GM23338 (cell line): ENCODE results near the gene AP3S1. TPM values are rescaled to one million over a fixed set of nuclear protein-coding genes. Genes with fewer than 3 reads are reported as not detected.

Experiments
- ATAC-seq: fragments of 200-7000 bp; cut with Tn5 transposase; 3 replicates; pipeline ENCODE4 v1.9.1; 2020
- DNase-seq: peaks from one replicate; pipeline ENCODE4 v3.0.0-alpha.2; 2015; ENCODE audit warnings: low spot score
- H2AFZ ChIP-seq: fragments of 200-600 bp; sonication (generic); 2 replicates; pipeline ENCODE4 v1.8.0; 2016; ENCODE audit warnings: antibody characterized with exemption, mild to moderate bottlenecking, moderate library complexity
- H3F3A ChIP-seq: fragments of 200-600 bp; sonication (generic); replicated peaks from 2 replicates; pipeline ENCODE4 v1.8.0; 2017; ENCODE audit warnings: antibody characterized with exemption, mixed run types, low read depth
- H3K27ac ChIP-seq: fragments of 200-600 bp; sonication (generic); 2 replicates; pipeline ENCODE4 v1.6.1; 2016; ENCODE audit warnings: low read depth
- H3K27me3 ChIP-seq: fragments of 200-600 bp; sonication (generic); 2 replicates; pipeline ENCODE4 v1.8.0; 2016; ENCODE audit warnings: mild to moderate bottlenecking, mixed run types, moderate library complexity; ENCODE audit not compliant: insufficient read depth
- H3K36me3 ChIP-seq: fragments of 200-600 bp; sonication (generic); 2 replicates; pipeline ENCODE4 v1.8.0; 2016; ENCODE audit warnings: mild to moderate bottlenecking; ENCODE audit not compliant: insufficient read depth
- H3K4me1 ChIP-seq: fragments of 200-600 bp; sonication (generic); 2 replicates; pipeline ENCODE4 v1.8.0; 2016; ENCODE audit warnings: mild to moderate bottlenecking, moderate library complexity; ENCODE audit not compliant: insufficient read depth
- H3K4me2 ChIP-seq: fragments of 200-600 bp; sonication (generic); 2 replicates; pipeline ENCODE4 v1.7.1; 2017; ENCODE audit warnings: mixed run types
- H3K4me3 ChIP-seq: fragments of 200-600 bp; sonication (generic); 2 replicates; pipeline ENCODE4 v1.6.1; 2016; ENCODE audit warnings: mixed run types
- H3K79me2 ChIP-seq: fragments of 200-600 bp; sonication (generic); replicated peaks from 2 replicates; pipeline ENCODE4 v1.8.0; 2017; ENCODE audit warnings: mild to moderate bottlenecking; ENCODE audit not compliant: insufficient read depth
- H3K9me2 ChIP-seq: fragments of 200-600 bp; sonication (generic); 2 replicates; pipeline ENCODE4 v1.8.0; 2017; ENCODE audit not compliant: insufficient read depth
- H4K20me1 ChIP-seq: fragments of 200-600 bp; sonication (generic); replicated peaks from 2 replicates; pipeline ENCODE4 v1.8.0; 2017; ENCODE audit warnings: mild to moderate bottlenecking; ENCODE audit not compliant: insufficient read depth
- H3K27ac Mint-ChIP-seq: 2 replicates; pipeline ENCODE4 v1.8.0; 2020; ENCODE audit warnings: inconsistent platforms, mild to moderate bottlenecking, moderate library complexity, mixed read lengths
- H3K27me3 Mint-ChIP-seq: 3 replicates; pipeline ENCODE4 v1.8.0; 2022; ENCODE audit warnings: low read depth, mild to moderate bottlenecking, moderate library complexity, mixed read lengths, inconsistent platforms; ENCODE audit not compliant: insufficient read depth, poor library complexity
- H3K36me3 Mint-ChIP-seq: 3 replicates; pipeline ENCODE4 v1.8.0; 2021; ENCODE audit warnings: low read depth, mild to moderate bottlenecking, inconsistent platforms, moderate library complexity, mixed read lengths
- H3K4me1 Mint-ChIP-seq: 3 replicates; pipeline ENCODE4 v1.8.0; 2020; ENCODE audit warnings: mild to moderate bottlenecking, inconsistent platforms, mixed read lengths
- H3K4me3 Mint-ChIP-seq: 3 replicates; pipeline ENCODE4 v1.8.0; 2021; ENCODE audit warnings: moderate library complexity, mild to moderate bottlenecking, inconsistent platforms, mixed read lengths
- H3K9me3 Mint-ChIP-seq: 3 replicates; pipeline ENCODE4 v1.8.0; 2020; ENCODE audit warnings: moderate library complexity, mild to moderate bottlenecking, inconsistent platforms, mixed read lengths
- CREB1 ChIP-seq: fragments of 250-450 bp; sonication (Bioruptor Pico); IDR thresholded peaks from 2 replicates; pipeline ENCODE4 v1.5.0; 2020; ENCODE audit warnings: low read depth, mild to moderate bottlenecking, moderate library complexity
- CTCF ChIP-seq, 2 experiments: fragments of 200-600 bp in 1 of 2; sonication (generic) in 1 of 2; conservative IDR thresholded peaks; 2 replicates each; pipeline versions ENCODE4 v1.5.1 to v1.6.1; 2016 to 2017; ENCODE audit warnings: antibody characterized with exemption in 2 of 2, low read depth in 2 of 2, mild to moderate bottlenecking in 2 of 2, moderate library complexity in 1 of 2
- ETS1 ChIP-seq: IDR thresholded peaks from 2 replicates; pipeline ENCODE4 v1.6.1; 2016; ENCODE audit warnings: antibody characterized with exemption
- EZH2phosphoT487 ChIP-seq: fragments of 200-600 bp; sonication (generic); IDR thresholded peaks from one replicate; pipeline ENCODE4 v1.8.1; 2018; ENCODE audit warnings: antibody characterized with exemption; ENCODE audit not compliant: unreplicated experiment
- POLR2AphosphoS5 ChIP-seq: IDR thresholded peaks from 2 replicates; pipeline ENCODE4 v1.6.1; 2016; ENCODE audit warnings: antibody characterized with exemption, low read depth
- ZNF331 ChIP-seq: fragments of 250-450 bp; sonication (Bioruptor Pico); IDR thresholded peaks from 2 replicates; pipeline ENCODE4 v1.5.0; 2020; ENCODE audit warnings: low read depth, mild to moderate bottlenecking, moderate library complexity
- ZNF462 ChIP-seq: fragments of 250-450 bp; sonication (Bioruptor Pico); IDR thresholded peaks from 2 replicates; pipeline ENCODE4 v1.5.0; 2020; ENCODE audit warnings: mild to moderate bottlenecking, moderate library complexity
- polyA plus RNA-seq: library from polyadenylated mRNA; unstranded; fragments of >200 nt; fragmentation: Nextera tagmentation; extraction: Ambion mirVana; gene quantifications from 2 replicates; pipeline ENCODE4 v1.2.1, GENCODE V29; 2016
- total RNA-seq: library from RNA; depleted of rRNA; stranded (reverse); fragments of >200 nt; shearing (Covaris generic); gene quantifications from 2 replicates; pipeline ENCODE4 v1.2.3, GENCODE V29; 2014

The AP3S1 gene
- total and polyA plus RNA-seq, 2 experiments from 2014 or later = 143 to 232 TPM

- peaks cover 9% of the 10 kb centered on the region; the same call in 1 of the 2 replicates for H3K79me2 ChIP-seq
- ATAC-seq = no peak
- Mint-ChIP-seq H3K36me3 (peaks cover 20% of the 10 kb centered on the region), H3K27me3 (peaks cover 20% of the 10 kb centered on the region), H3K9me3 (no peaks in the 10 kb centered on the region), H3K4me1 (peaks cover 33% of the 10 kb centered on the region), H3K4me3 (no peak overlapping the region), H3K27ac (no peak overlapping the region)
- peaks cover 22% of the 10 kb centered on the region for H3K27me3 ChIP-seq
- H3K27ac ChIP-seq = no peak overlapping the region
- TF ChIP-seq CTCF (conservative IDR thresholded peaks at IDR 0.05; ENCODE audit: low read depth in 2 of 2) (no peak), POLR2AphosphoS5 (no peak), ZNF331 (no peak), EZH2phosphoT487 (no peak)
- 0 out of 2 replicates have a peak, but pooled peaks cover 5% of the 10 kb centered on the region for H3K36me3 ChIP-seq
- H3K9me2 ChIP-seq = no peaks in the 10 kb centered on the region
- no peak overlapping the region for H3K4me2 ChIP-seq
- no peak for DNase-seq
- no peak overlapping the region for H2AFZ ChIP-seq
- H4K20me1 ChIP-seq = 0 out of 2 replicates have a peak, but pooled peaks cover 3% of the 10 kb centered on the region
- peaks cover 29% of the 10 kb centered on the region for H3K4me1 ChIP-seq
- H3K4me3 ChIP-seq = no peak overlapping the region
- no peaks in the 10 kb centered on the region for H3F3A ChIP-seq
These were observed 30.3 kb upstream of the AP3S1 start for GRCh38 chr5:115811406-115811805.

GRCh38 chr5:115812372-115812771 lies 29.4 kb upstream of the AP3S1 start:
- Histone ChIP-seq H3K4me2 (no peak overlapping the region), H3K9me2 (no peaks in the 10 kb centered on the region), H4K20me1 (0 out of 2 replicates have a peak, but pooled peaks cover 3% of the 10 kb centered on the region), H3K27ac (no peak overlapping the region), H3K4me3 (no peak overlapping the region), H3K27me3 (peaks cover 26% of the 10 kb centered on the region), H3K79me2 (peaks cover 9% of the 10 kb centered on the region; the same call in 1 of the 2 replicates), H3F3A (no peaks in the 10 kb centered on the region), H2AFZ (no peak overlapping the region), H3K36me3 (0 out of 2 replicates have a peak, but pooled peaks cover 5% of the 10 kb centered on the region), H3K4me1 (peaks cover 19% of the 10 kb centered on the region)
- Mint-ChIP-seq H3K27me3 (peaks cover 22% of the 10 kb centered on the region), H3K36me3 (peaks cover 18% of the 10 kb centered on the region), H3K9me3 (no peaks in the 10 kb centered on the region), H3K27ac (no peak overlapping the region), H3K4me3 (no peak overlapping the region), H3K4me1 (peaks cover 25% of the 10 kb centered on the region)
- no peak for ATAC-seq
- no peak for DNase-seq
- TF ChIP-seq ZNF462 (CRISPR knock-in tag) (no peak), ZNF331 (no peak), EZH2phosphoT487 (no peak), CTCF (conservative IDR thresholded peaks at IDR 0.05; ENCODE audit: low read depth in 2 of 2) (no peak), CREB1 (CRISPR knock-in tag) (no peak), ETS1 (no peak)
